Endodermal cell (in vitro differentiated cells): ENCODE measurements around the gene COL27A1. TPM values are rescaled to one million over a fixed set of nuclear protein-coding genes. Genes with fewer than 3 reads are reported as not detected.

Experiments
- DNase-seq: peaks from one replicate; pipeline ENCODE4 v3.0.0-alpha.2; 2017
- H3K27ac ChIP-seq: 2 replicates; pipeline ENCODE4 v1.5.1; 2013; ENCODE audit warnings: mild to moderate bottlenecking, low read depth, low read length, moderate library complexity
- H3K27me3 ChIP-seq: 2 replicates; pipeline ENCODE4 v1.6.1; 2013; ENCODE audit warnings: mild to moderate bottlenecking, low read length, moderate library complexity; ENCODE audit not compliant: insufficient read depth, control insufficient read depth, poor library complexity, severe bottlenecking
- H3K36me3 ChIP-seq: 2 replicates; pipeline ENCODE4 v1.7.0; 2013; ENCODE audit warnings: mild to moderate bottlenecking, low read length, moderate library complexity; ENCODE audit not compliant: control insufficient read depth, insufficient read depth
- H3K4me1 ChIP-seq: one replicate; pipeline ENCODE4 v1.7.0; 2013; ENCODE audit warnings: low read length; ENCODE audit not compliant: control insufficient read depth, insufficient read depth
- H3K4me3 ChIP-seq: 2 replicates; pipeline ENCODE4 v1.5.1; 2013; ENCODE audit warnings: mild to moderate bottlenecking, low read length, moderate library complexity
- H3K9ac ChIP-seq: 2 replicates; pipeline ENCODE4 v1.6.1; 2013; ENCODE audit warnings: mild to moderate bottlenecking, low read length, moderate library complexity; ENCODE audit not compliant: poor library complexity, severe bottlenecking; ENCODE audit errors: extremely low read depth
- H3K9me3 ChIP-seq: 2 replicates; pipeline ENCODE4 v1.6.1; 2013; ENCODE audit warnings: mild to moderate bottlenecking, low read length, moderate library complexity; ENCODE audit not compliant: control insufficient read depth
- H3K27ac Mint-ChIP-seq: 2 replicates; pipeline ENCODE4 v1.8.0; 2020; ENCODE audit warnings: mixed read lengths
- H3K27me3 Mint-ChIP-seq: 2 replicates; pipeline ENCODE4 v1.8.0; 2021; ENCODE audit warnings: mild to moderate bottlenecking, mixed read lengths; ENCODE audit not compliant: insufficient read depth
- H3K36me3 Mint-ChIP-seq: 2 replicates; pipeline ENCODE4 v1.8.0; 2020; ENCODE audit warnings: low read depth, mixed read lengths
- H3K4me1 Mint-ChIP-seq: 2 replicates; pipeline ENCODE4 v1.8.0; 2020; ENCODE audit warnings: mixed read lengths
- H3K4me3 Mint-ChIP-seq: 2 replicates; pipeline ENCODE4 v1.8.0; 2020; ENCODE audit warnings: mild to moderate bottlenecking, moderate library complexity, mixed read lengths
- H3K9me3 Mint-ChIP-seq: 2 replicates; pipeline ENCODE4 v1.8.0; 2020; ENCODE audit warnings: mild to moderate bottlenecking, mixed read lengths
- WGBS, 2 experiments: methylation state at CpG; one replicate each; pipeline versions ENCODE4 v1.1.5 to v1.1.7; 2013; ENCODE audit warnings: missing lambda C conversion rate in 2 of 2, mixed read lengths in 1 of 2; ENCODE audit not compliant: insufficient coverage in 1 of 2, insufficient read length in 1 of 2; 5-methylcytosine and 5-hydroxymethylcytosine counted together
- total RNA-seq, 2 donors: library from RNA; stranded (reverse); fragmentation: NEBNext Ultra II Directional in 1 of 2; extraction: Animal tissue kit (Norgen Biotek cat#: 25700) in 1 of 2; gene quantifications; 2 replicates in 1 of 2; 3 replicates in 1 of 2; pipeline ENCODE4 v1.2.1, GENCODE V29; 2021
- TF ChIP-seq, protein P1 (sequence below): fragments of 200-600 bp; sonication (generic); conservative IDR thresholded peaks from 2 replicates; pipeline ENCODE4 v1.5.0; 2021; ENCODE audit warnings: antibody characterized with exemption, mild to moderate bottlenecking

The COL27A1 gene
- total RNA-seq, 2 donors from 2014 or later: 43.8 to 69.5 TPM

DNA sequence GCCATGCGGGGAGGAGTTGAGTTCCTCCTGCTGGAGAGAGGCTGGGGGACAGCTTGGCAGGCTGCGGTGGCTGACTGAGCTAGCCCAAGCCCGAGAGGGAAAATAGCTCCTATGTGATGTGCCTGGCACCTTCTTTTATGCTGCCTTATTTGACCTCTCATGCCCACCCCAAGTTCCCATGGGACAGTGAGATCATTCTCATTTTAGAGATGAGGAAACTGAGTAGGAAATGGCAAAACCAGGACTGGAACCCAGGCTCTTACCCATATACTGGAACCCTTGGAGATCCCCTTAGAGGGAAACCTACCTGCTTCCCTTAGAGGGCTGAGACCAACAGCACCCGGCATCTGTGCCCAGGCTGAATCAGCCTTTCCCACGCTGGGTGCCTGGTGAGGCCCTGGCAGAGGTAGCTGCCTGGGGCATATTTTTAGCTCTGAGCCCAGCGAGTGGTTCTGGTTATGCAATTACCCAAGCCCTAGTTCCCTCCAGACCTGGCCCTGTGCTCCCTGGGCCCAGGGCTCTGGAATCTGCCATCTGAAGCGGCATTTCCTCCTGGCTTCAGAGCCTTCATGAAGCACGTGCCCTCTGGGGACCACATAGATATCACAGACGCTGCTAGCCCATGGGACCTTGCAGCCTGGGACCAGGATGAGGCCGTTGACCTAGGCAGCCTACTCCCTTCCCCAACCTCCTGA lies 23.6 kb downstream of the COL27A1 start:
- Histone ChIP-seq H3K4me3 (no peak overlapping the region), H3K9me3 (no peaks in the 10 kb centered on the region), H3K27ac (no peak overlapping the region), H3K27me3 (no peaks in the 10 kb centered on the region), H3K9ac (no peak overlapping the region), H3K4me1 (peaks cover 10% of the 10 kb centered on the region), H3K36me3 (peaks cover 51% of the 10 kb centered on the region)
- 92 to 94% methylated on average over 10 of the region's 10 CpGs for WGBS, 2 experiments
- H3K4me1 Mint-ChIP-seq: peaks cover 7% of the 10 kb centered on the region
- DNase-seq: no peak
- no peak overlapping the region for H3K4me3 Mint-ChIP-seq
- H3K27ac Mint-ChIP-seq: no peak overlapping the region
- no peaks in the 10 kb centered on the region for H3K9me3 Mint-ChIP-seq
- H3K27me3 Mint-ChIP-seq: no peaks in the 10 kb centered on the region
- H3K36me3 Mint-ChIP-seq: peaks cover 15% of the 10 kb centered on the region
- TF ChIP-seq, protein P1, sequence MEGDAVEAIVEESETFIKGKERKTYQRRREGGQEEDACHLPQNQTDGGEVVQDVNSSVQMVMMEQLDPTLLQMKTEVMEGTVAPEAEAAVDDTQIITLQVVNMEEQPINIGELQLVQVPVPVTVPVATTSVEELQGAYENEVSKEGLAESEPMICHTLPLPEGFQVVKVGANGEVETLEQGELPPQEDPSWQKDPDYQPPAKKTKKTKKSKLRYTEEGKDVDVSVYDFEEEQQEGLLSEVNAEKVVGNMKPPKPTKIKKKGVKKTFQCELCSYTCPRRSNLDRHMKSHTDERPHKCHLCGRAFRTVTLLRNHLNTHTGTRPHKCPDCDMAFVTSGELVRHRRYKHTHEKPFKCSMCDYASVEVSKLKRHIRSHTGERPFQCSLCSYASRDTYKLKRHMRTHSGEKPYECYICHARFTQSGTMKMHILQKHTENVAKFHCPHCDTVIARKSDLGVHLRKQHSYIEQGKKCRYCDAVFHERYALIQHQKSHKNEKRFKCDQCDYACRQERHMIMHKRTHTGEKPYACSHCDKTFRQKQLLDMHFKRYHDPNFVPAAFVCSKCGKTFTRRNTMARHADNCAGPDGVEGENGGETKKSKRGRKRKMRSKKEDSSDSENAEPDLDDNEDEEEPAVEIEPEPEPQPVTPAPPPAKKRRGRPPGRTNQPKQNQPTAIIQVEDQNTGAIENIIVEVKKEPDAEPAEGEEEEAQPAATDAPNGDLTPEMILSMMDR: no peak

DNA sequence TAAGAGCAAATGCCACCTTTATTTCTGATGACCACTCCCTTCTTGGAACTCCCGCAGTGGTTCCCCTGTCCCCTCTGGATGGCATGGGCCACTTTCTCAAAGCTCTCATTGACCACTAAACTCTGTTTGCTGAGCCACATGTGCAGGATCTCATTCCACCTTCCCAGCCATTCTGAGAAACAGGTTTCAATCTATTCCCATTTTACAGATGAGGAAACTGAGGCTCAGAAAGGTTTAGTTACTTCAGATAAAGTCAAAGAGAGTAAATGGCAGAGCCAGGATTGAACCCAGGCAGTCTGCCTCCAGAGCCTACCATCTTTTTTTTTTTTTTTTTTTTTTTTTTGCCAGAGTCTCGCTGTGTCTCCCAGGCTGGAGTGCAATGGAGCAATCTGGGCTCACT lies 24.2 kb downstream of the COL27A1 start:
- TF ChIP-seq, protein P1: no peak
- no peak overlapping the region for H3K27ac ChIP-seq
- no peak for DNase-seq
- H3K27me3 Mint-ChIP-seq: no peaks in the 10 kb centered on the region
- no peak overlapping the region for H3K4me3 Mint-ChIP-seq
- 91 to 100% methylated on average over 1 to 2 of the region's 2 CpGs for WGBS, 2 experiments
- H3K4me3 ChIP-seq: no peak overlapping the region
- no peaks in the 10 kb centered on the region for H3K27me3 ChIP-seq
- H3K36me3 Mint-ChIP-seq: peaks cover 15% of the 10 kb centered on the region
- H3K4me1 Mint-ChIP-seq: peaks cover 7% of the 10 kb centered on the region
- H3K27ac Mint-ChIP-seq: no peak overlapping the region
- H3K9ac ChIP-seq: no peak overlapping the region
- H3K9me3 Mint-ChIP-seq: no peaks in the 10 kb centered on the region
- H3K36me3 ChIP-seq: peaks cover 54% of the 10 kb centered on the region
- H3K9me3 ChIP-seq: no peaks in the 10 kb centered on the region
- peaks cover 10% of the 10 kb centered on the region for H3K4me1 ChIP-seq

DNA sequence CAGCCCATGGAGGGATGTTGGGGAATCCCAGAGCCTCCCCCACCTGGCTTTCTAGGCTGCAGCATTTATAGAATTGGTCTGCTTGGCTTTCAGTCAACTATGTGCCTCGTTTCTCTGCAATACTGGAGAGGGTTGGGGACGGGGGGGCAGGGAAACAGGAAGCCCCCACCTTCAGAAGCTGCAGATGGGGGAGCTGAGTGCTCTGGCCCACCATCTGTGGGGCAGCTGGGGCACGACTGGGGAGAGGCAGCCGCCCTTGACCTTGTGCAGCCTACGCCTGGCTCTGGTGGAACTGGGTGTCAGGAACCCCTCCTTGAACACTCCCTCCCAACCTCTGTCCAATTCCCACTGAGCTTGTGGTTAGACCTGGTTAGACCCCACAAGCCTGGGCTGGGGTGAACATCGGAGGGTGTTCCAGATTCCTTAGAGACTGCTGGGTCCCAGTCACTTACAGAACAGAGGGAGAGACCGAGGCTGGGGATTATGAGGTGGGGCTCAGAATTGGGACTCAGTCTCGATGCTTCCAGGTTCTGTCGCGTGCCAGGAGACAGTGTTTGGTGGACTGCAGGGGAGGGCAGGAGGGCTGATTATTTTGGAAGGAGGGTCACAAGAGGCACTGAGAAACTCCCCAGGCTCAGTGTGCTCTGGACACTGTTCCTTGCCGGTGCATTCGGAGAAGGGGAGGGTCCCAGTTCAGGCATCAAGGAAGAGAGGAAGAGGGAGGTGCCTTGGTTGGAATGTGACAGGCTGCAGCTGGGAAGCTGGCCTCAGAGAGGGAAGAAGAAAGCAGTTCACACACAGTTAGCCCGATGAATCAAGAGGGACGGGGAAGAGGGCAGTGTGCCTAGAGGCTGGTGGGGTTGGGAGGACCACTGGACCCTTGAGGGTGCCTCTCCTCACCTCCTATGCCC lies 25.6 kb downstream of the COL27A1 start:
- TF ChIP-seq, protein P1: no peak
- Histone ChIP-seq H3K27me3 (no peaks in the 10 kb centered on the region), H3K9ac (no peak overlapping the region), H3K4me1 (peaks cover 10% of the 10 kb centered on the region), H3K9me3 (no peaks in the 10 kb centered on the region), H3K4me3 (no peak overlapping the region), H3K36me3 (peaks cover 63% of the 10 kb centered on the region), H3K27ac (no peak overlapping the region)
- Mint-ChIP-seq H3K4me1 (peaks cover 7% of the 10 kb centered on the region), H3K9me3 (no peaks in the 10 kb centered on the region), H3K4me3 (no peak overlapping the region), H3K36me3 (peaks cover 17% of the 10 kb centered on the region), H3K27me3 (no peaks in the 10 kb centered on the region), H3K27ac (peak overlapping the region; percentile 37)
- peak; percentile 67 for DNase-seq
- WGBS, 2 experiments: 86 to 89% methylated on average over 10 to 14 of the region's 14 CpGs
